Colonic mucosa (tissue), 4 donors: ENCODE data around the gene CMKLR1. TPM values are rescaled to one million over a fixed set of nuclear protein-coding genes. Genes with fewer than 3 reads are reported as not detected.

Source experiments
- DNase-seq: peaks from one replicate; pipeline ENCODE4 v3.0.0-alpha.2; 2020
- H3K27ac ChIP-seq: fragments of 200-600 bp; one replicate; pipeline ENCODE4 v1.8.0; 2021
- H3K27me3 ChIP-seq: fragments of 200-600 bp; one replicate; pipeline ENCODE4 v1.8.0; 2021
- H3K36me3 ChIP-seq: fragments of 200-600 bp; one replicate; pipeline ENCODE4 v1.8.0; 2021
- H3K4me1 ChIP-seq: fragments of 200-600 bp; one replicate; pipeline ENCODE4 v1.8.0; 2021; ENCODE audit warnings: mild to moderate bottlenecking
- H3K4me3 ChIP-seq: fragments of 200-600 bp; one replicate; pipeline ENCODE4 v1.8.0; 2021
- H3K9ac ChIP-seq, 2 donors: one replicate each; pipeline ENCODE4 v1.7.0; 2013; ENCODE audit warnings: control low read depth in 2 of 2, low read depth in 2 of 2, low read length in 2 of 2
- H3K9me3 ChIP-seq: fragments of 200-600 bp; one replicate; pipeline ENCODE4 v1.8.0; 2021
- CTCF ChIP-seq: fragments of 200-600 bp; IDR thresholded peaks from one replicate; pipeline ENCODE4 v1.8.0; 2022; ENCODE audit warnings: antibody characterized with exemption, mild to moderate bottlenecking
- intact Hi-C: fragments of 100-400 bp; cut with DNase I; formaldehyde crosslinking; loops from one replicate; pipeline ENCODE4 v1.14.1; 2022
- total RNA-seq, 2 donors: library from RNA; stranded (reverse); fragmentation: NEBNext Ultra II Directional in 1 of 2; extraction: Animal tissue kit (Norgen Biotek cat#: 25700) in 1 of 2; gene quantifications; one replicate each; pipeline ENCODE4 v1.2.1, GENCODE V29; 2021
- donor health status: healthy.
- donor health status: DM: no; HTN: no; CAD: no.
- donor health status: DM: no; HTN: no; CAD: no.

Gene CMKLR1
- 1 to 10 TPM; 3.0 to 4.9 TPM for total RNA-seq

- no peak for TF ChIP-seq CTCF
- Histone ChIP-seq H3K27ac (no peak within 1 kb of the TSS), H3K9ac (peak within 1 kb of the TSS in 1 of 2 donors; percentile 35)
These were observed at the start of gene CMKLR1 for GRCh38 chr12:108338915-108339657. Gene CMKLR1, minus strand, starts transcription at chr12:108339311. Its CDS starts 45,720 bp downstream, at chr12:108293591.

DNA sequence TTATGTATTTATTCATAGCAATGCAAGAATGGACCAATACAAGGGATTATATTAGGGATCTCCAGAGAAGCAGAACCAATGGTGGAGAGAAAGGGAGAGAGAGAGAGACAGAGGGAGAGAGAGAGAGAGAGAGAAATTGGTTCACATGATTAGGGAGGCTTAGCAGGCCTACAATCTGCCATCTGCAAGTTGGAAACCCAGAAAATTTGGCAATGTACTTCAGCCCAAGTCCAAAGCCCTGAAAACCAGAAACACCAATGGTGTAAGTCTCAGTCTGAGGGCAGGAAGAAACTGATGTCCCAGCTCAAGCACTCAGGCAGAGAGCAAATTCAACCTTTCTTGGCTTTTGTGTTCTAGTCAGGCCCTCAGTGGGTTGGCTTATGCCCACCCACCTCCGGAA lies 48.7 kb upstream of the CMKLR1 start:
- no peaks in the 10 kb centered on the region for H3K36me3 ChIP-seq
- TF ChIP-seq CTCF = no peak
- H3K4me3 ChIP-seq = no peak overlapping the region
- H3K9me3 ChIP-seq = no peaks in the 10 kb centered on the region
- no peak overlapping the region for H3K9ac ChIP-seq
- no peak overlapping the region for H3K27ac ChIP-seq
- intact Hi-C loops = no loop called here
- no peaks in the 10 kb centered on the region for H3K4me1 ChIP-seq
- H3K27me3 ChIP-seq = no peaks in the 10 kb centered on the region
- no peak for DNase-seq

More at GRCh38 chr12:108338915-108339657, at the start of gene CMKLR1:
- intact Hi-C loops = no loop called here
- no peaks in the 10 kb centered on the region for H3K4me1 ChIP-seq
- H3K27me3 ChIP-seq = no peaks in the 10 kb centered on the region
- H3K9me3 ChIP-seq = no peaks in the 10 kb centered on the region
- peak; percentile 22 for DNase-seq
- H3K36me3 ChIP-seq = no peaks in the 10 kb centered on the region
- H3K4me3 ChIP-seq = peak within 1 kb of the TSS; percentile 6

GRCh38 chr12:108386709-108387360 lies 47.7 kb upstream of the CMKLR1 start:
- no peak overlapping the region for H3K4me3 ChIP-seq
- H3K27me3 ChIP-seq = no peaks in the 10 kb centered on the region
- no peaks in the 10 kb centered on the region for H3K36me3 ChIP-seq
- TF ChIP-seq CTCF = no peak
- no peaks in the 10 kb centered on the region for H3K9me3 ChIP-seq
- no peak overlapping the region for H3K27ac ChIP-seq
- no peak overlapping the region for H3K9ac ChIP-seq
- intact Hi-C loops = no loop called here
- no peaks in the 10 kb centered on the region for H3K4me1 ChIP-seq
- DNase-seq = no peak

GRCh38 chr12:108382437-108382801 lies 43.3 kb upstream of the CMKLR1 start:
- DNase-seq = no peak
- no peak for TF ChIP-seq CTCF
- Histone ChIP-seq H3K9ac (no peak overlapping the region), H3K36me3 (no peaks in the 10 kb centered on the region), H3K27me3 (no peaks in the 10 kb centered on the region), H3K4me1 (no peaks in the 10 kb centered on the region), H3K4me3 (no peak overlapping the region), H3K27ac (no peak overlapping the region), H3K9me3 (no peaks in the 10 kb centered on the region)
- intact Hi-C loops = no loop called here

DNA sequence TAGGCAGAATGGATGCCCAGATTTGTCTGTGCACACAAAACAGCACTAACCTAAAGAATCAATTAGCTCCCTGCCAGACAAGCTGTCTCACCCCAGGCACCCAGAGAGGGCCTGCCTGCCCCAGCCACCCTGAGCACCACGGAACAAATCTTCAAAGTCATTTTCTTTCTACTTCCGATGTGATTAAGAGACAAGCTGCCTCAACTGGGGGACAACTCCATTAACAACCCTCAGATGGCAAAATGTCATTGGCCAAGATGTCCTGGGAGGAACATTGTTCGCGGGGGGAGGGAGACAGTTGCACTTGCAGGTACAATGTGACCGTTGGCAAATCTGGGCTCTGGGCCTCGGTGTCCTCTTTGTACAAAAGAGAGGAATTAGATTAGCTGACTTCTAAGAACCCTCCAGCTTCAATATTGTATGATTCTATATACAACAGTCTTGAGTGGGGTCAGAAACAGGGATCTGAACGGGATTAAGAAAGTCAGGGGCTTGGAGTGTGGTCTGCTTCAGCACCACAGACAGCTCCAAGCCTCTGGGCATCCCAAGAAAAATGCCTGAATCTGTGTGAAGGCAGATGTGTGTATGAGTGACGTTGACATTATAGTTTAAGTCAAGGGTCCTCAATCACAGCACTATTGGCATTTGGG lies 42.8 kb upstream of the CMKLR1 start:
- Histone ChIP-seq H3K9ac (no peak overlapping the region), H3K4me1 (no peaks in the 10 kb centered on the region), H3K27me3 (no peaks in the 10 kb centered on the region), H3K4me3 (no peak overlapping the region), H3K9me3 (no peaks in the 10 kb centered on the region), H3K27ac (no peak overlapping the region), H3K36me3 (no peaks in the 10 kb centered on the region)
- intact Hi-C loops = no loop called here
- no peak for TF ChIP-seq CTCF
- DNase-seq = no peak
